GM21447 (cell line): ENCODE data around the gene TMEM165.

ENCODE experiments used
- ATAC-seq: cut with Tn5 transposase; IDR thresholded peaks from one replicate; pipeline ENCODE4 v1.9.1; 2021; ENCODE audit not compliant: unreplicated experiment

TMEM165 gene

DNA sequence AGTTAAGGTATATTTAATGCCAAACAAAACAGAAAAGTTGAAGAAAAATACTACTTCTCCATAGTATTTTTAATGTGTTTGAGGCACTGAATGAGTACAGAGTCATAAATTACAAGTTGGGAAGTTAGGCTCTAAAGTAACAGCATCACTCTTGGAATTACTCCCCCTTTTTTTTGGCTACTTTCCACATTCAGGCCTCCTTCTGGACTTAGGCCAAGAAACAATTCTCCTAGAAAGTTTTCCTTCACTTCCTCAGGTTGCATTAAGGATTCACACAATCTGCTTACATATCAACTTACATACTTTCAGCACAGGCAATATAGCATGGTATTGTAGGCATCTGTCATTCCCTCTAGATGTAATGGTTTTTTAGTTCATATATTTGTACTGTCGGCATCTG is 52.1 kb downstream of the TMEM165 start:
- no peak for ATAC-seq

DNA sequence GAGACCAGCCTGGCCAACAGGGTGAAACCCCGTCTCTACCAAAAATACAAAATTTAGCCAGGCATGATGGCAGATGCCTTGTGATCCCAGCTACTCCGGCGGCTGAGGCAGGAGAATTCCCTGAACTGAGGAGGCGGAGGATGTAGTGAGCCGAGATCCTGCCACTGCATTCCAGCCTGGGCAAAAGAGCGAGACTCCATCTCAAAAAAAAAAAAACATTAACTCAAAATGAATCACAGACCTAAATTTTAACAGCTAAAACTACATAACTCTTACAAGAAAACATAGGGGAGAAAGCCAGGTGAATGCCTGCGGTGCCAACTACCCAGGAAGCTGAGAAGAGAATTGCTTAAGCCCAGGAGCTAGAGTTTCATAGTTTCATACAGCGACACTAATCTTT is 54.8 kb downstream of the TMEM165 start:
- ATAC-seq, result no peak

DNA sequence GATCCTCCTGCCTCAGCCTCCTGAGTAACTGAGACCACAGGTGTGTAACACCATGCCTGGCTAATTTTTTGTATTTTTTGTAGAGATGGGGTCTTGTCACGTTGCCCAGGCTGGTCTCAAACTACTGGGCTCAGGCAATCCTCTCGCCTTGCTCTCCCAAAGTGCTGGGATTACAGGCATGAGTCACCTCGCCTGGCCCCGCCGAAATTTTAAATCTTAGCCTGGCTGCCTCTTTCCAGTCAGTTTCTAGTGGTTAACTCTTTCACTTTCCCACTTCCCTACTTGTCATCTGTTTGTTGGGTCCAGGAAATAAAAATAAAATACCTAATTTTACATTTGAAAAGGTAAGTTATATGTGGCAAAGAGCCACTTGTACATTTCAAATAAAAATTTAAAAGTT is 62.4 kb downstream of the TMEM165 start:
- ATAC-seq, result no peak

DNA sequence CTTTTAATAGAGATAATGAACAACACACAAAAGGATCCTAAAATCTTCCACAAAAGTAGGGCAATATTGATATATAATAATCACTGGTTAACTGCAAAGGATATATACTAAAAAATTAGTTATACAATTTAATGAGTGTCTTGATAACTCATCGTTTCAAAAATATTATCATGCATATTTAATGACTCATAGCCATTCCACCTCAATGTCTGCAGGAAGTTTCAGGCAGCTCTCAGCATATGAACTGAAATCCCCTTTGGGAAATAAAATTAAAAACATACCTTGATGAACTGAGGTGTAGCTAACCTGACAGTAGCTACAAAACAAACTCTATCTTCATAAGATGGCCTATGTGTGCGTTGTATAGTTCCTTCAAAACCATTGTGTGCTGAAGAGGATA is 62.9 kb downstream of the TMEM165 start:
- ATAC-seq, result no peak

DNA sequence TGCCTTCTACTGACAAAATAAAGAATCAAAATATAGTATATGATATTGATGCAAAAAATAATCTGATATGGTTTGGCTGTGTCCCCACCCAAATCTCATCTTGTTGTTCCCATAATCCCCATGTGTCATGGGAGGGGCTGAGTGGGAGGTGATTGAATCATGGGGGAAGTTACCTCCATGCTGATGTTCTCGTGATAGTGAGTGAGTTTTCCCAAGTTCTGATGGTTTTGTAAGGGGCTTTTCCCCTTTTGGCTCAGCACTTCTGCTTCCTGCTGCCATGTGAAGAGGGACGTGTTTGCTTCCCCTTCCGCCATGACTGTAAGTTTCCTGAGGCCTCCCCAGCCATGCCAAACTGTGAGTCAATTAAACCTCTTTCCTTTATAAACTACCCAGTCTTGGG is 70.2 kb downstream of the TMEM165 start:
- no peak for ATAC-seq

DNA sequence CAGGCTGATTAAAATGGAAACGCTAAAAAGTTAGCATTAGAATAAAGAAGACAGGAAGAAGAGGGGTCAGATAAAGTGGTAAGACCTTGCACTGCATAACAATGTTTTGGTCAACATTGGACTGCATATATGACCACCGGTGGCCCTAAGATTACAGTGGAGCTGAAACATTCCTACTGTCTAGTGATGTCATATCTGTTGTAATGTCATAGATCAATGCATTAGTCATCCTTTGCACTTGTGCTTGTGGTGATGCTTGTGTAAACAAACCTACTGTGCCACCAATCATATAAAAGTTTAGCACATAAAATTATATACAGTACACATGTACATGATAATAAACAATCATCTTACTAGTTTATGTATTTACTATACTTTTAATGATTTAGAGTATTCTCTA is 73.0 kb downstream of the TMEM165 start:
- no peak for ATAC-seq

DNA sequence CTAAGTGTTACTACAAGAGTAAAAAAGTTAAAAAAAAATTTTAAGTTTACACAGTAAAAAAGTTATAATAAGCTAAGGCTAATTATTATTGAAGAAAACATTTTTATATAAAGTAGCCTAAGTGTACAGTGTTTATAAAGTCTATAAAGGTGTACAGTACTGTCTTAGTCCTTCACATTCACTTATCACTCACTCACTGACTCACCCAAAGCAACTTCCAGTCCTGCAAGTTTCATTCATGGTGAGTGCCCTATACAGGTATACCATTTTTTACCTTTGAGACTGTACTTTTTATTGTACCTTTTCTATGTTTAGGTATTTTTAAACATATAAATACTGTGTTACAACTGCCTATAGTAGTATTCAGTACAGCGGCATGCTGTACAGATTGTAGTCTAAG is 74.2 kb downstream of the TMEM165 start:
- no peak for ATAC-seq
